Inflammatory macrophage (primary cell): Measurements from ENCODE around the gene NUP42.
"Not testable (repeated sequence)": the region's sequence is repeated elsewhere in the genome, so short reads cannot be mapped to it uniquely, and the experiment has no call there.

Source experiments
- DNase-seq, 2 donors: peaks; one replicate each; pipeline ENCODE4 v3.0.0-alpha.2; 2020 to 2022

The NUP42 gene

GRCh38 chr7:23205577-23205908 lies 23.7 kb downstream of the NUP42 start:
- DNase-seq: no peak

GRCh38 chr7:23205909-23206767 lies 24.3 kb downstream of the NUP42 start:
- no peak for DNase-seq

- peak; percentile 64 to 69 for DNase-seq
Observed at GRCh38 chr7:23207021-23207420, 25.2 kb downstream of the NUP42 start.

GRCh38 chr7:23207884-23208283 lies 26.0 kb downstream of the NUP42 start:
- DNase-seq: peak in 1 of 2 donors; percentile 75

- peak; percentile 42 to 63 for DNase-seq
Observed at GRCh38 chr7:23208316-23208715, 26.5 kb downstream of the NUP42 start.

GRCh38 chr7:23210506-23210905 lies 28.7 kb downstream of the NUP42 start:
- DNase-seq: peak; percentile 77 to 82

- no peak for DNase-seq
Observed at GRCh38 chr7:23211589-23211988, 29.7 kb downstream of the NUP42 start.

- DNase-seq: no peak
Observed at GRCh38 chr7:23212395-23212794, 30.5 kb downstream of the NUP42 start.

- peak; percentile 55 to 76 for DNase-seq
Observed at GRCh38 chr7:23212841-23213240, 31.0 kb downstream of the NUP42 start.

- no peak for DNase-seq
Observed at GRCh38 chr7:23213755-23214154, 31.9 kb downstream of the NUP42 start.

- DNase-seq: no peak
Observed at GRCh38 chr7:23214423-23214822, 32.6 kb downstream of the NUP42 start.

- DNase-seq: no peak
Observed at GRCh38 chr7:23214938-23215337, 33.1 kb downstream of the NUP42 start.

- DNase-seq: peak; percentile 95 to 97
Observed at GRCh38 chr7:23216021-23216420, 34.2 kb downstream of the NUP42 start.

- DNase-seq: no peak
Observed at GRCh38 chr7:23218196-23218595, 36.3 kb downstream of the NUP42 start.

GRCh38 chr7:23220690-23221305 lies 39.0 kb downstream of the NUP42 start:
- no peak for DNase-seq

GRCh38 chr7:23222439-23223030 lies 40.7 kb downstream of the NUP42 start:
- DNase-seq: no peak

- not testable (repeated sequence) for DNase-seq
Observed at GRCh38 chr7:23224364-23224763, 42.5 kb downstream of the NUP42 start.

GRCh38 chr7:23226844-23227450 lies 45.1 kb downstream of the NUP42 start:
- no peak for DNase-seq

GRCh38 chr7:23228412-23228811 lies 46.6 kb downstream of the NUP42 start:
- no peak for DNase-seq

GRCh38 chr7:23230641-23231101 lies 48.8 kb downstream of the NUP42 start:
- no peak for DNase-seq

GRCh38 chr7:23232966-23233365 lies 51.1 kb downstream of the NUP42 start:
- DNase-seq: no peak

GRCh38 chr7:23234569-23235296 lies 52.9 kb downstream of the NUP42 start:
- no peak for DNase-seq

GRCh38 chr7:23235813-23236221 lies 54.0 kb downstream of the NUP42 start:
- DNase-seq: no peak
